SW480 (cell line): Measurements from ENCODE around the gene EPB41L2.
"Not testable (repeated sequence)": the region's sequence is repeated elsewhere in the genome, so short reads cannot be mapped to it uniquely, and the experiment has no call there.

ENCODE experiments used
- DNase-seq: peaks from one replicate; pipeline ENCODE4 v3.0.0-alpha.2; 2016; ENCODE audit warnings: low spot score

EPB41L2 gene

DNA sequence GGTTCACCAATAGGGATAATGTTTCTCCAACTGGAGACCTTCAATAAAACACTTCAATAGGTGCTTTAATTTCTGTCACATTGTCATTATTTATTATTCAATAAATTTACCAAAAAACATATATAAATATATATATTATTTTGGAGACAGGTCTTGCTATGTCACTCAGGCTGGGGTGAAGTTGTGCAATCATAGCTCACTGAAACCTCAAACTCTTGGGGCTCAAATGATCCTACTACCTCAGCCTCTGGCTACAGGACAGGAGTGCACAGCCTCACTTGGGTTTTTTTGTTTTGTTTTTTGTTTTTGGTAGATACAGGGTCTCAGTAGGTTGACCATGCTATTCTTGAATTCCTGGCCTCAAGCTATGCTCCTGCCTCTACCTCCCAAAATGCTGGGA, 226.0 kb downstream of the EPB41L2 start:
- DNase-seq = no peak

DNA sequence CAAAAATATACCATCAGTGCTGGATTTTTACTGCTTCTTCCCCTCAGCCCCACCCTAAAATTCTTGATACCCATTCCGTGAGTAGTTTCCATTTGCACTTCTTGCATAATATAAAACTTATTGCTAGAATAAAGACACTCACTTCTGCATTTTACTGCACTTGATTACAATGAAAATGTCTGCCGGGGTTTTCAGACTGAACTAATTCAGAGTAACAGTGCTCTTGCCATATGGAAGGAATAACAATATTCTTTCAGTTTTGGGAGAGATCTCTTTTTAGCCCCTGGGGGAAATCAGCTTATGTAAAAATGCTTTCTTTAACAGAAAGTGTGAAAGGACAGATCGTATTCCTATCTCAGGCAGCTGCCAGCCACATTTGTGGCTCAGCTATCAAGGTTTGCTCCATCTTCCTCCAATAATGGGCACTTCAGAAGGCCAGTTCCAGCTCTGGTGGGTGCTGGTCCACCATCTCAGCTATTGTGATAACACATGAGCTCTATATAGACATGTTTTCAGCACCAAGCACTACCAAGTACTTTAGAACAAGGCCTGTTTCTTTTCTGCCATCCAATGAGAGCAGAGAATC, 226.9 kb downstream of the EPB41L2 start:
- DNase-seq = no peak

DNA sequence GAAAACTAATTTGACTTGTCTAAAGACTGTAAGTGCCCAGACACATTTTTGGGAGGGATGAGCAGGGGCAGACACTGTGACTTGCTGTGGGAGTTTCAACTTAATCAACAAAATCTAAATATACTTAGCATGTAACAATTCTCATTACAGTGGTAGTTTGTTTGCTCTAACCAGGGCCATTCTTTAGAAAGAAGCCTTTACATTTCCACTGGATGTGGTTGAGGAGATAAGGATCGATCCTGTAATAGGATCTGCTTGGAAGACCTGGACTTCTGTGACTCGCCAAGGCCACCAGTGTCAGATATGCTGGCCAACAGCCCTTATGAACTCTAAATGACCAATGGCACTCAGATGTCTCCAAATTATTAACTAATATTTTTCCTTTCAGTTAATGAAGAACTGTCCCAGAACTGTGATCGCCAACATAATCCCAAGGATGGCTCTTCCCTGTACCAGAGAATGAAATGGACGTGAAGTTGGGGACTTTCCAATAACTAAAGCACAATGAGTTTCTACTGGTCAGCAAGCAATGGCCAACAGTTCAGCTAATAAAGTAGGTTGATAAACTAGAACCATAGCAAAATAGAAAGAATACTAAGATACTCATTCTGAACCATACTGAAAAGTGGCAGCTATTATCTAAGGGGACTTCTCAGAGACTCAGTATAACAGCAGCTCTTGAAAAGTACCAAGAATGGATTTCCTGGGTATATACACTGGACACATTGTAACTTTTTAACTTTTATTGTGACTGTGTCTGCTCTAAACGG, 228.4 kb downstream of the EPB41L2 start:
- DNase-seq = no peak

DNA sequence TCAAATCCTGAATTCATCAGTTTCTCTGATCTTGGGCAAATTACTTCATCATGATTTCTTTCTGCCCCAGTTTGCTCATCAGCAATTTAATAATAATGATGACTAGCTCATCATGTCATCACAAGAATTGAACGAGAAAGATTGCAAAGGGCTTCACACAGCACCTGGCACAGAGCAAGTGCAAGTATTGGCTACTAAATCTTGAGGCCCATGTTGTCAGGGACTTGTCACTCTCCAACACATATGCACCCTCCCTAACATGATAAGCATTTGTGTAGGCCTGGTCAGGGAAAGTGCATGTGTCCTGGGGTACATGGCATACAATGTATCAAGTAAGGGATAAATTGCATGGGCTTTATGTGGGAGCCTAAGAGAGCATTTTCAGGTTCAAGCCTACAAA, 229.5 kb downstream of the EPB41L2 start:
- no peak for DNase-seq

DNA sequence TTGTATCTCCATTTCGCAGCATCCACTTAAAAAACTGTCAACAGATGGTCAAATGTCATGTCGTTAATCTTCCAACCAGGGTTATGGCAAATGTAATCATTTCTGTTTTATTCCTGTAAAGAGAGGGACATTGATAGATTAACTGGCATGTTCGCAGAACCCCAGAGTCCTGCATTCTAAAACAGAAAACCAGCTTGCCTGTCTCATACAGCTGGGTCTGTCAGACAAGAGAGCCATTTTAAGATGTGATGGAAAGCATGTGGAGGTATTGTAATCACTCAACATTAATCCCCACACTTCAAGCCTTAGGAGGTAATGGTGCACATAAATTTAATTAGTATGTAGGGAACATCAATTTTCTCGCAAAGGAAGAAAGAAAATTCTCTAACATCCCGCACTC, 231.4 kb downstream of the EPB41L2 start:
- DNase-seq = no peak

DNA sequence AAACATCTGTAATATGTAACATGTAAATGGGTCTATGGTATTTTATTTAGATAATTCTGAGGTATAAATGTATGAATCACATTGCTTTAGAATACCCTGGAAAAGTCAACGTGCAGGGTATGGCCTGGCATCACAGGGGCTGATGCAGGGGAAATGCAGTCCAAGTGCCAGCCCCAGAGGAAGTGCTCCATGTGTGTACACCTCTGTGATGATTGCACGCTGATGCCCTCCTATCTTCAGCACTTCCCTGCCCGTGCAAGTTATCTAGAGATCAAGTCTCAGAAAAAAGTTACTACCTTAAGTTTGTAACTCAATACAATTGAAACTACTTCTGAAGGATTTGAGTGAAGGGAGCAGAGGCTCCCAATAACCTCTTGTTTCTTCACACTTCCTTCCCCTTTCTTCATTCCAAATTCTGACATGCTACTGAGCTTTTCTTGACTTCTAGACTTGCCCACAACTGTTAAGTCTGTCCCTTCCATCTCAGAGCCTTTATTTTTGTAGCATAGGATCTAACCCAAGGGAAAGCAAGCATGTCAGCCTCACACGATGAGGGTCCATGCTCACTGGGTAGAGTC, 233.6 kb downstream of the EPB41L2 start:
- DNase-seq = no peak

DNA sequence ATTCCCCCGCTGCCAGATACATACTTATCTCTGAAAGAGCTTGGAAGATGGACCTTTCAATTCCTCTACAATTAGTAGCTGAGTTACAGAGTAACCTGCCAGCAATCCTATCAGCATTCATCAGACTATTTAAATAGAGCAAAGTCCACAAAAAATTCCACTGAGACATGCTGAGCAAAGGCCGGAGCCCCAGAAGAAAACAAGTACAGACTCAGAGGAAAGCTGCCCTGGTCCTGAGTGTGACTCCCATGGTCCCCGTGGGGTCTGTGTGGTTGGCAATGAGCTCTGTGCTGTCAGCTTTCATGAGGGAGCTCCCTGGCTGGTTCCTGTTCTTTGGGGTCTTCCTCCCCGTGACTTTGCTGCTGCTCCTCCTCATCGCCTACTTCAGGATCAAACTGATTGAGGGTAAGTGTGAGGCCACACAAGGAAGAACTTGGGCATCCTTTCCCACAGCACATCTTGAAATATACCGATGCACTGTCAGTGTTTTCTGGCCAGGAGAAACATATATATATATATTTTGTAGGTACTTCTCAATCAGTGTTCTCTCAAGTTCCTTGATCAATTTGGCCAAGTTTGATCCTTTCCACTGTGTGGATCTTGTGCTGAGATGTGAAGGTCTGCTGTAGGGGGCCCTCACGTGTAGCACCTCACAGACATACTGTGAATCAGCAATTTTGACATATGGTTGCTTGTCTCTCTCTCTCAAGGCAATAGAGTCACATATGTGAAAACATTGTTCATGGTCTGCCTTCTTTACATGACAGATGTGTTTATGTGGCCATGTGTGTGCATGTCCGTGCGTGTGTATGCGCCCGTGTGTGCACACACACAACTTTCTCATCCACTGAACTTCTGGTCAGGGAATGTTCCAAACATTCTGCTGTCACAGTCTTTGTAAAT, 235.5 kb downstream of the EPB41L2 start, which contains the start of gene SMLR1:
Gene SMLR1 (plus strand): TSS at position 160 of the 903 bp plus-strand sequence. CDS start 8 bp downstream, at position 168.
- DNase-seq = no peak

DNA sequence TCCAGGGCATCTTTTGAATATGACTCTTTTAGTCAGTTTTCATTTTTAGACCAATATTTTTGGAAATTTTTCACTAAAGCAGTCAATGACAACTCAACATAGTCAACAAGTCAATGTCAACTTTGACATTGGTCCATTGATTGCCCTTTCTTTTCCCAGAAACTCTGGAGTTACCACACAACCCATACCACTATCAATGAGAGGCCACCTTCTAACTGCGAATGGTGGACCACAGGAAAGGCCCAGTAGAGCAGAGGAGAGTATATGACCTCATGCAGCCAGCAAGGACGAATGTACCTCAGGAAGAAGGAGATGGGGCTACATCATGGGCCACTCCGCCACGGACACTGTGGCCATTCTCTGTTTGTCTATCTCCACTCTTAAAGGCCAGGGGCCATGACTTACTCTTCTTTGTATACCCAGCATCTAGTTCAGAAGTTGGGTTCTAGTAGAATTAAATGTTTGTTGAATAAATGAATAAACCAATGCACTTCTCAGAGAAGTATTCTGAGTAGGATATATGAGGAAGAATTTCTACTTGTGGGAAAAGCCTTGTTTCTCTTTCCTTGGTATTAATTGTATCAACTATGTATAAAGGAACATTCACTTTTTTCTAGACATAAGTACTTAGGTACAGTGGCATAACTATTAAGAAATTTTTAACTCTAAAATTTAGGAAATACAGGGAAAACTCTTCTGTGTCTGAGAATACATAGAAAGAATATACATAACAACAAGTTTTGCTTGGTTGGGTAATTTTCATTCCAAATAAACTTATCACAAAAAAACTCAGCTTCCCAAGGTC, 236.4 kb downstream of the EPB41L2 start:
- DNase-seq = no peak

DNA sequence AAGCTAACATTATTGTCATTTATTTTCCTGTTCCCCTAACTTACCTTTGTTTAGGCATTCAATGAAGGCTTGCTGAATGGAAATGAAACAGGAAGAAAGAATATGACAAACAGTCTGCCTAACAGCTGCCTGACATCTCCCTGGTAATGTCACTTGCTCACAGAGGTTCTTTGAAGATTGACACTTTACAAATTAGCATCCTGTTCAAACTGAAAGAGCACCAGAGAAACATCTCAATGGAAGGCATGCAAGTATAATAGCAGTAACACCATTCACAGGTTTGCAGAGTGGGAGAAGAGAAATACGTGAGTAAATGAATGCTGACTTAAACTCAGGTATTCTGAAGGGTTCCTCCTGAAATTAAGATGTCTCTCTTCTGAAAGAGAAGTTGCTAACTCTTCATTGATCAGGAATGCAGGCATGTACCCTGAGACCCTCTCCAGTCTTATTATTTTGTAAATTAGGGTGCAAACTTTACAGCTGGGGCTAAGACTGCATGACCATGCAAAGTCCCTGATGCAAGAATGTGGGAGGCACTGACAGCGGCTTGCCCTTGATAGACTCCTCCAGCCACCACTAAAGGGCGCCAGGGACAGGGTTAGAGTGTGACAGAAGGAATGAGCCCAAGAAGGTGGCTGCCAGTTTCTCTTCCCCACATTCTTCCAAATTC, 237.1 kb downstream of the EPB41L2 start:
- DNase-seq = no peak

DNA sequence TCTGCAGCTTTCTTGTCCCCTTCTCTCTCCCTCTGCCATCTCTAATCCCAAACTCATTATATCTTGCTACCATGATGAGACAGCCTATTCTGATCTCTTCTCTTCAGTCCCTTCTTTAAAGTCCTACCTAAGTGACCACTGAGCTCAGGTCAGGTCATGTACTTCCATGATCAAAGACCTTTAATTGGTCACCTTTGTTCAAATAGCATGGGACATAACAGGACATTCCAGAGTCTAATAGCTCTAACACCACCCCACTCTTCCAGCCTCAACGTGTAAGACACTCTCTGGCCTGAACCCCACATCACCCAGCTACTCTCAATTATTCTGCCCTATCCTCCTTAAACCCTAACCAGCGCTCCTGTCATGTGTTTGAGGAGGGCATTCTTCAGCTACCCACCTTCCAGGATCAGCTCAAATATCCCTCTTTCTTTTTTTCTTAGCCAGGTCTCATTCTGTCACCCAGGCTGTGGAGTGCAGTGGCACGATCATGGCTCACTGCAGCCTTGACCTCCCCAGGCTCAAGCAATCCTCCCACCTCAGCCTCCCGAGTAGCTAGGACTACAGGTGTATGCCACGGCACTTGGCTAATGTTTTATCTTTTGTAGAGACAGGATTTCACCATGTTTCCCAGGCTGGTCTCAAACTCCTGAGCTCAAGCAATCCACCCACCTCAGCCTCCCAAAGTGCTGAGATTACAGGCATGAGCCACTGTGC, 237.9 kb downstream of the EPB41L2 start:
- DNase-seq = no peak

DNA sequence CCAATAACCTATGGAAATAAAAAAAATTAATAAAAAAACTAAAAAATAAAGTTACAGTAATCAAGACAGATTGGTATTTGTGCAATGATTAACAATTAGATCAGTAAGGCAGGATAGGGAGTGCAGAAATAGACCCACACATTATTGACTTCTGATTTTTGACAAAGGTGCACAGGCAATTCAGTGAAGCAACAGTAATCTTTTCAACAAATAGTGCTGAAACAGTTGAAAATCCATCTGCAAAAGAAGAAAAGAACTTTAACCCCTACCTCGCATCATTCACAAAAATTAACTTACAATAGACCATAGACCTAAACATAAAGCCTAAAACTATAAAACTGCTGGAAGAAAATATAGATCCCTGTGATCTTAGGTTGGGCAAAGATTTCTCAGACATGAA, 240.3 kb downstream of the EPB41L2 start:
- no peak for DNase-seq

DNA sequence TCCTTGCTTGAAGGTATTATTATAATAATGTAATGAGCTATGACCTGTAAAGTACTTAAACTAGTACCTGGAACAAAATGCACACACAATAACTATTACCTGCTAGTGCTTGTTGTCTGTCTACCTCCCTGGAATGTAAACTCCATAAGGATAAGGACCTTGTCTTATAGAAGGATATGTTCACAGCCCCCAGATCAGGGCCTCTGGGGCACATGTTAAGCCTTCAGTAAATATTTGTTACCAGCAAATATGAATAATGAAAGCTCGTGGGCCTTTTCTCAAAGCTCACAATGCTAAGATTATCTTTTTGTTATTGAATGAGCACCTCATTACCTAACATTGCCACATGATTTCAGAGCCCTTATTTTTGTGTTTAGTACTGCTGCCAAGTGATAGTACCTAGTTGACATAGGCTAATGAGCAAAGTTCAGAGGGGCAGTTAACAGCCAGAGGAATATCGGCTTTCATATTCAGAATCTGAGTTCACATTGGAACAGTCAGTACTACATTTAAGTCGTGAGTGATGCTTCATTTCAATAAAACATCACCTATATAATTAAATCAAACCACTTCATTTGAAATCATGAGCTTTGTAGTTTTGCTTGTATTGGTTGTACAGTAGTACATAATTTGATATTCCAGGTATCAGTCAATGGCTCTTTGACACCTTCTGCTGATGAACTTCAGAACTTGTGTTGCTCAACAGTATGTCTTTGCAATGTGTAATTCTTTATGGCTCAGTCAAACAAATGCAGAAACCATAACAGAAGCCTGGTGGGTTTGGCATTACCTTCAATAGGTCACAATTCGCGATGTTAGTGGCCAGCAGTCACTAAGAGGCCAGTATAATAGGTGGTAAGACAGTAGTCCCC, 247.6 kb downstream of the EPB41L2 start:
- no peak for DNase-seq

DNA sequence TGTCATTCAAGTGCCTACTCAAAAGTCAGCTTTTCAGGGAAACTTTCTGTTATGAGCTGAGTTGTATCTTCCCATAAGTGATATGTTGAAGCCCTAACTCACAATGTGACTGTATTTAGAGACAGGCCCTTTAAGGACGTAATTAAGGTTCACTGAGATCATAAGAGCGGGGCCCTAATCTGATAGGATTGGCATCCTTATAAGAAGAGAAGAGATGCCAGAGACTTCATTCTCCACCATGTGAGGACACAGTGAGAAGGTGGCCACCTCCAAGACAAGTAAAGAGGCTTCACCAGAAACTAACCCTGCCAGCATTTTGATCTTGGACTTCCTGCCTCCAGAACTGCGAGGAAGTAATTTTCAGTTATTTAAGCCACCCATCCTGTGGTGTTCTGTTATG, 248.5 kb downstream of the EPB41L2 start:
- DNase-seq = no peak

DNA sequence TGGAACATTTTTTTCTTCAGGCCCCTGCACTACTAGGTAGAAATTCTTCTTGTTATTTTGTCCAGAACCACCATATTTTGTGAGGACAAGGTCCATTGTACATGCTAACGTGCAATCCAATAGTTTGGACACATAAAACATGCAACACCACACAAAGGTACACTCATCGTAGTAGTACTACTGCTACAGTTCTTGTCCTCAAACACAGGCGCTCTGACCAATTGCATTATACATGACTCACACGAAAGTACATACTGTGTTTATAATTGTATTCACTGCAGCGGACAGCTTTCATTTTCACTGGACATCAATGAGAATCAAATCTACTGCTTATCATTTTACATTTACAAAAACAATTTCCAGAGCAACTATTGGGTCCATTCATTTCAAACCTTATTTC, 251.1 kb downstream of the EPB41L2 start:
- no peak for DNase-seq

DNA sequence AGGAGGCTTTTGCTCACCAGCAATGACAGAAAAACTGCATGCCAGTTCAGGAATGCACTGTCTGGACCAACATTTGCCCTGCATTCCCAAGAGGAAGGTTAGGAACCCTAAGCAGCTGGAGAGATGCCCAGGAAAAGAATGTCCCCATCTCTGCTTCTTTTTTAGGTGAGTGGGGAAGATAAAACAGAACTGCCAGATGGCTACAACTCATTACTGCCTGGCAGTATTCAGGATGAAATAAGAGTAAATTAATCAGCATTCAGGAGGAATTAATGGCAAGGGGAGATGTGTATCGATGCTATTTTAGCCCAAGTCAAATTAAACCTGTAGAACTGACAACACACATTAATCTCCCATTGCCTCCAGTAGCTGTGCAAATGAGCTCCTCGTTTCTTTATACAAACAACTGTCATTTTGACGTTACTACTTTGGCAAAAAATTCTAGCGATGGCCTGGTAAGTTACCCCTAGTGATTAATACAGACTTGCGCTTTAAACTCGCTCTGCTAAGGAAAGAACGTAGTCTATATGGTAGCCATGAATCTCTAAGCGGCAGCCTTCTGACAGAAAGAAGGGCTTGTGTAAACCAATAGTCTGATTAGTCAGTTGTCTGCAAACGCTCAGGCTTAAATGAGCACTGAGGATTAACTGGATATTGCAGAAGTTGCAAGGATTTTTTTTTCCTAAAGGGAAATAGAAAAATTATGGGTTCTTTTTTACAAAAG, 252.6 kb downstream of the EPB41L2 start:
- DNase-seq = no peak

DNA sequence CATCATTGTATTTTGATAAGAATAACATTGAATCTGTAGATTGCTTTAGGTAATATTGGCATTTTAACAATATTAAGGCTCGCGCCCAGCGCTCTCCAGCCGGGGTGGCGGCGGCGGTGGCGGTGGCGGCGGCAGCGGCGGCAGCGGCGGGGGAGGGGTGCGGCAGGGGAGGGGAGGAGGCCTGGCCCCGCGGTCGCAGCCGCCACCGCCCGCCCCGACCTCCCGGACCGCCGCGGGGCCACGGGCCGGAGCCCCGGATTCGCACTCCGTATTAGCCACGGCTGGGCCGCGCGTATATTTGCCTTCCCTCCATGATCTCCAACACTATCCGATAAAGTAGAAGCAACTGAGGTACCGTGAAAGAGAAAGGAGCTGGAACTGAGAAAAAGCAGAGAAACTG, 261.7 kb downstream of the EPB41L2 start:
- not testable (repeated sequence) for DNase-seq

DNA sequence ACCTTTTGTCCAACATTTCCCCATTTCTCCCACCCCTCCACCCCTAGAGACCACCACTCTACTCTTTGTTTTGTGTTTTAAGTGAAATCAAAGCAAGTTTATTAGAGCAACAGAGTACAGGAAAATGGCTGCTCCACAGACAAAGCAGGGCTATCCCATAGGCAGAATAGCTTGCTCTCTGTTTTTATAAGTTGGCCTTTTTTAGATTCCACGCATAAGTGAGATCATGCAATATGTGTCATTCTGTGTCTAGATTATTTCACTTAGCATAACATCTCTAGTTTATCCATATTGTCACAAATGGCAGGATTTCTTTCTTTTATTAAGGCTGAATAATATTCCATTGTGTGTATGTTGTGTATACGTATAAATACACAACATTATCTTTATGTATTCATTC, 266.0 kb downstream of the EPB41L2 start:
- no peak for DNase-seq

DNA sequence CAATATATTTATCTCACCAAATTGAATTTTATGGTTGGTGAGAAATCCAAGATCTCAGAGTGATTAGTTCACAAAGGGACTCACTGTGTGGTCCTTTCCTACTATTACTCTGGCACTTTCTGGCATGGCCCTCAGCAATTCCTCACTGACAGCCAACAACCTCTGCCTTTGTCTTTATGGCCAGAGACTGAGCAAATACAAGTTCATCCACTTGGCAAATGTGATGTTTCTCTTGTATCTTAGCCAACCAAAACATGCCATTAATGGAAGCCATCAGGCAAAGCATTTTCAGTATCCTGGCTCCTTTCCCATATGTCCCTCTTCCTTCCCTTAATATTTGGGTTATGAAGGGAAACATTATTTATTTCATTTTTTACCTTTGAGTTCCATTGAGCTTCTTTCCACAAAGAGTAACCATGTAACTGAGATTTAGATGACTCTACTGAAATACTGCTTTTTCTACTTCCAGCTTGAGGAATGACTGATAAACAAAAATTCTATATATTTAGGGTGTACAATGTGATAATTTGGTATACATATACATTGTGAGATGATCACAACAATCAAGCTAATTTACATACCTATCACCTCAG, 266.6 kb downstream of the EPB41L2 start:
- no peak for DNase-seq
